H1 (cell line): ENCODE measurements around the gene BZW2. TPM values are rescaled to one million over a fixed set of nuclear protein-coding genes. Genes with fewer than 3 reads are reported as not detected.

ENCODE experiments used
- BACH1 ChIP-seq: IDR thresholded peaks from 2 replicates; pipeline ENCODE4 v1.6.1; 2012; ENCODE audit warnings: low read length, improper control_type of control experiment
- BCL11A ChIP-seq, 2 experiments: IDR thresholded peaks; one replicate each; pipeline ENCODE4 v1.6.1; 2011; ENCODE audit warnings: low read depth in 2 of 2, low read length in 2 of 2, mild to moderate bottlenecking in 2 of 2
- CHD7 ChIP-seq: fragments of 300-600 bp; sonication (generic); IDR thresholded peaks from 2 replicates; pipeline ENCODE4 v1.7.1; 2012; ENCODE audit warnings: low read length, moderate library complexity, mild to moderate bottlenecking, inconsistent platforms; ENCODE audit not compliant: insufficient replicate concordance
- CTBP2 ChIP-seq: IDR thresholded peaks from 2 replicates; pipeline ENCODE4 v1.7.0; 2011; ENCODE audit warnings: borderline replicate concordance, mild to moderate bottlenecking, moderate library complexity, mixed read lengths, low read length; ENCODE audit not compliant: insufficient read depth, insufficient read length
- EP300 ChIP-seq, 2 experiments: IDR thresholded peaks; 1 replicate in 1 of 2; 2 replicates in 1 of 2; pipeline ENCODE4 v1.6.1; 2011 to 2012; ENCODE audit warnings: low read depth in 2 of 2, low read length in 2 of 2, mild to moderate bottlenecking in 2 of 2, borderline replicate concordance in 1 of 2, inconsistent platforms in 1 of 2, moderate library complexity in 1 of 2
- GTF2F1 ChIP-seq: IDR thresholded peaks from 2 replicates; pipeline ENCODE4 v1.6.1; 2012; ENCODE audit warnings: low read depth, low read length, improper control_type of control experiment, borderline replicate concordance
- NRF1 ChIP-seq: IDR thresholded peaks from 2 replicates; pipeline ENCODE4 v1.6.1; 2011; ENCODE audit warnings: mild to moderate bottlenecking, low read depth, low read length, improper control_type of control experiment
- PHF8 ChIP-seq: fragments of 200-600 bp; sonication (generic); conservative IDR thresholded peaks from 2 replicates; pipeline ENCODE4 v1.7.1; 2012; ENCODE audit warnings: low read depth, mild to moderate bottlenecking, inconsistent platforms, low read length, moderate library complexity
- POU5F1 ChIP-seq: IDR thresholded peaks from 2 replicates; pipeline ENCODE4 v1.6.1; 2011; ENCODE audit warnings: low read depth, mild to moderate bottlenecking, low read length, moderate library complexity
- RBBP5 ChIP-seq: IDR thresholded peaks from 2 replicates; pipeline ENCODE4 v1.7.1; 2012; ENCODE audit warnings: low read depth, mild to moderate bottlenecking, inconsistent platforms, low read length, moderate library complexity, borderline replicate concordance
- SRF ChIP-seq: IDR thresholded peaks from 2 replicates; pipeline ENCODE4 v1.6.1; 2011; ENCODE audit warnings: mild to moderate bottlenecking, low read depth, low read length, moderate library complexity
- YY1 ChIP-seq: IDR thresholded peaks from 2 replicates; pipeline ENCODE4 v1.6.1; 2011; ENCODE audit warnings: low read depth, mild to moderate bottlenecking, low read length
- polyA plus RNA-seq, 7 experiments: library from polyadenylated mRNA; depleted of rRNA in 3 of 7; stranded (reverse) in 5 of 7; unstranded in 2 of 7; fragments of >200 nt in 5 of 7; fragments of 200-250 nt in 2 of 7; gene quantifications; 1 replicate in 5 of 7; 2 replicates in 1 of 7; 4 replicates in 1 of 7; pipeline versions ENCODE4 v1.2.1 to v1.2.3, GENCODE V29; 2011 to 2013; ENCODE audit warnings: missing spikeins in 2 of 7, mixed read lengths in 2 of 7
- total RNA-seq: library from RNA; stranded (reverse); fragmentation: NEBNext Ultra II Directional; extraction: Animal tissue kit (Norgen Biotek cat#: 25700); gene quantifications from 2 replicates; pipeline ENCODE4 v1.2.1, GENCODE V29; 2021

The BZW2 gene
- total and polyA plus RNA-seq, 2 of the 8 experiments (the other 6 are each of a cell fraction or from before 2014, with no cell fraction given): 32.3 to 103 TPM

- TF ChIP-seq CHD7: no peak
- no peak for TF ChIP-seq CTBP2
- no peak for TF ChIP-seq BACH1
- TF ChIP-seq YY1: no peak
- TF ChIP-seq EP300 (IDR thresholded peaks at IDR 0.05; ENCODE audit: borderline replicate concordance in 1 of 2, low read depth in 2 of 2, low read length in 2 of 2): no peak
- no peak for TF ChIP-seq NRF1
- no peak for TF ChIP-seq BCL11A (IDR thresholded peaks at IDR 0.05; ENCODE audit: low read depth in 2 of 2, low read length in 2 of 2)
- TF ChIP-seq SRF: no peak
- no peak for TF ChIP-seq PHF8
- TF ChIP-seq POU5F1: no peak
- TF ChIP-seq RBBP5: no peak
- TF ChIP-seq GTF2F1: no peak
- TF ChIP-seq, all 59 proteins: peak for 0
These were observed 39.0 kb downstream of the BZW2 start (continued) for GRCh38 chr7:16684935-16685334.
